Dermis microvascular lymphatic vessel endothelial cell (primary cell): ENCODE measurements around the gene CAMK2A. TPM values are rescaled to one million over a fixed set of nuclear protein-coding genes. Genes with fewer than 3 reads are reported as not detected.

Experiments
- DNase-seq, 2 donors: peaks; one replicate each; pipeline versions ENCODE4 v3.0.0 to v3.0.0-alpha.2; 2010; ENCODE audit warnings: low read depth in 2 of 2
- total RNA-seq: library from RNA; depleted of rRNA; stranded (reverse); fragments of >200 nt; gene quantifications from 2 replicates; pipeline ENCODE4 v1.2.1, GENCODE V29; 2014

The CAMK2A gene
- total RNA-seq, 1 donor from 2014 or later: not detected

DNA sequence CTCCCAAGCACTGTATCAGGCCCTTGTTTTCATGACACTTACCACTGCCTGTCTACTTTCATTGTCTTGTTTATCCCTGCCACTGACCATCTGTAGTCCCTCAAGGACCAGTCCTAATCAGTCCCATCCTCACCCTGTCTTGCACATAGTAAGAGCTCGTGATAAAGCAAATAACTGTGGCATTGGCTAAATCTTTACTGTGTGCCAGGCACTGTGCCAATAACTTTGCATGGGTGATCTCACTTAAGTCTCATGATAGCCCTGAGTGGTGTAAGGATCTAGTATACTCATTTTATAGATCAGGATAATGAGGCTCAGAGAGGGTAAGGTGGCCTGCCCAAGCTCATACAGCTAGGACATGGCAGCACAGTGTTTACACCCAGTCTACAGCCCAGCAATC lies 117.4 kb downstream of the CAMK2A start:
- DNase-seq: no peak

Other genes with a start within 250 kb of the CAMK2A start
- not detected in 2 replicates for gene CSF1R, start 203.2 kb downstream of the CAMK2A start, total RNA-seq
- gene PDGFRB, start 133.9 kb downstream of the CAMK2A start, total RNA-seq: 5.0 and 14.3 TPM in 2 replicates
- gene CDX1, start 123.0 kb downstream of the CAMK2A start, total RNA-seq: not detected in 2 replicates
- not detected in 2 replicates for gene SLC6A7, start 99.7 kb downstream of the CAMK2A start, total RNA-seq
- gene ARSI, start 13.1 kb upstream of the CAMK2A start, total RNA-seq: under 0.01 TPM in 1 of 2 replicates, not detected in the other
- 9.6 and 11.3 TPM in 2 replicates for gene TCOF1, start 67.9 kb upstream of the CAMK2A start, total RNA-seq
- gene CD74, start 123.1 kb upstream of the CAMK2A start, total RNA-seq: 1.2 and 2.9 TPM in 2 replicates
- 2,736 and 3,225 TPM in 2 replicates for gene RPS14, start 160.0 kb upstream of the CAMK2A start, total RNA-seq
- 22.3 and 35.3 TPM in 2 replicates for gene NDST1, start 218.4 kb upstream of the CAMK2A start, total RNA-seq